H7 (cell line): Measurements from ENCODE around the gene CFAP20. TPM values are rescaled to one million over a fixed set of nuclear protein-coding genes. Genes with fewer than 3 reads are reported as not detected.
"Not testable (repeated sequence)": the region's sequence is repeated elsewhere in the genome, so short reads cannot be mapped to it uniquely, and the experiment has no call there.

Source experiments
- DNase-seq: peaks from one replicate; pipeline ENCODE4 v3.0.0; 2012
- H3K27me3 ChIP-seq: 2 replicates; pipeline ENCODE4 v1.6.0; 2011; ENCODE audit warnings: mild to moderate bottlenecking, low read length; ENCODE audit not compliant: control insufficient read depth, insufficient read depth
- H3K36me3 ChIP-seq: replicated peaks from 2 replicates; pipeline ENCODE4 v1.5.1; 2011; ENCODE audit warnings: low read length; ENCODE audit not compliant: control insufficient read depth, insufficient read depth
- H3K4me3 ChIP-seq: 2 replicates; pipeline ENCODE4 v1.5.1; 2011; ENCODE audit warnings: low read depth, mild to moderate bottlenecking, control low read depth, low read length, moderate library complexity; ENCODE audit not compliant: insufficient read depth
- total RNA-seq: library from RNA; depleted of rRNA; stranded (reverse); fragments of >200 nt; shearing (Covaris generic); gene quantifications from 2 replicates; pipeline ENCODE4 v1.2.3, GENCODE V29; 2014

Gene CFAP20
- total RNA-seq, 1 experiment from 2014 or later = 67.0 TPM

DNA sequence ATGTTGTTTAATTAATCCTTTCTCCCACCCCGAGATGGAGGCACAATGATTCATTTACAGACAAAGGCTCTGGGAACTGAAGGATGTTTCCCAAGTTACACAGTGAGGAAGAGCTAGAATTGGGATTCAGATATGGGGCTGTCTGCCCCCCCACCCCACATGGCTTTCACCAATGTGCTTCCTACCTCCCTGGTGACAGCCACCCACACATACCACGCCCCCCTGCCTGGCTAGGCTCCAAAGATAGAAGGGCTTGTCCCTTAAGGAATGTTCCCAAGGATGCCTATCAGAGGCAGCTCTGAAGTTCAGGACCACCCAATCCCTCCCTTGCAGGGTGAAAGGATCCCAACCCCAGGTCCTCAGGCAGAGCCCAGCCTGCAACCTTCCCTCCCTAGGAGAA lies 32.9 kb downstream of the CFAP20 start:
- DNase-seq = no peak
- no peaks in the 10 kb centered on the region; the same call in 1 of the 2 replicates for H3K27me3 ChIP-seq
- no peak overlapping the region for H3K4me3 ChIP-seq
- no peaks in the 10 kb centered on the region for H3K36me3 ChIP-seq

DNA sequence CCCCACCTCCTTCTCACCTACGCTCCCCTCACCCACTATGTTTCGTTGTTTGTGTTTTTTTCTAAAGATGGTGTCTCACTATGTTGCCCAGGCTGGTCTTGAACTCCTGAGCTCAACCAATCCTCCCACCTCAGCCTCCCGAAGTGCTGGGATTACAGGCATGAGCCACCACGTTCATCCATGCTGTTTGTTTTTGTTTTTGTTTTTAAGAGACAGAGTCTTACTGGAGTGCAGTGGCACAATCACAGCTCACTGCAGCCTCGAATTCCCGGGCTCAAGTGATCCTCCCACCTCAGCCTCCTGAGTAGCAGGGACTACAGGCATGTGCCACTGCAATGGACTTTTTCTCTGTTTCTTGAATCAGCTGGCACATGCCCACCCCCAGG lies 33.6 kb downstream of the CFAP20 start:
- not testable (repeated sequence) for DNase-seq, H3K27me3 ChIP-seq, H3K4me3 ChIP-seq, H3K36me3 ChIP-seq

DNA sequence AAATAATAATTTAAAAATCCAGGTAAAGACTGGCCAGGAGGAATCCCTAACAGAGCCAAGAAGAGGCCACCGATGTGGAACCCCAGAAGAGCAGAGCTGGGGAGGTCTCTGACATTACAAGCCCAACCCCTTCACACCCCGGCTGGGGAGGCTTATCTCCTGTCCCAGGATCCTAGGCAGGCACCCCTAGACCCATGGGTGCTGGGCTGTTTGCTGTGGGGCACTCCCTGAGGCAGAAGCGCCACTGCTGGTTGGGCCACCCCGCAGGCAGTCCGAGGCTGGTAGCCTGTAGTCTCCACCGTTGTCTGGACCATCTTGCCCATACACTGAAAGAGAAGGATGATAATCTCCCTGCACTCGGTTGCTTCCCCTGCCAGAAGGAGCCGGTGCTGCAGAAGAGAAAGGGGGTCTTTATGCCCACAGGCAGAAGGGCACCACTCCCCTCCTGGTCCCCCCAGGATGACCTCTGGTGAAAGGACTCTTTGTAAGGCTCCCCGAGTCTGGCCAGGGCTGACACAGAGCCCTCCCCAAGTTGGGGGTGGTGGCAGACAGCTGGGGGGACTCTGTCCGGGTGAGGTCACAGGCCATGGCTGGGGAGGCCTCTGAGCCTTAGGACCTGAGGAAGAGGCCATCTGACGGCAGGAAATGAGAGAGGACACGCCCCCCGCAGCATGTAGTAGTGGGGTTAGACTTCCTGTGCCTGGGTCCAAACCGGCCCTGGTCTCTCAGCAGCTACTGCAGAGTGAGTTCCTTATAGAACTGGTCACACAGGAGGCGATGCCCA lies 34.2 kb downstream of the CFAP20 start:
- Histone ChIP-seq H3K4me3 (no peak overlapping the region), H3K36me3 (no peaks in the 10 kb centered on the region), H3K27me3 (no peaks in the 10 kb centered on the region; the same call in 1 of the 2 replicates)
- peak; percentile 33 for DNase-seq

DNA sequence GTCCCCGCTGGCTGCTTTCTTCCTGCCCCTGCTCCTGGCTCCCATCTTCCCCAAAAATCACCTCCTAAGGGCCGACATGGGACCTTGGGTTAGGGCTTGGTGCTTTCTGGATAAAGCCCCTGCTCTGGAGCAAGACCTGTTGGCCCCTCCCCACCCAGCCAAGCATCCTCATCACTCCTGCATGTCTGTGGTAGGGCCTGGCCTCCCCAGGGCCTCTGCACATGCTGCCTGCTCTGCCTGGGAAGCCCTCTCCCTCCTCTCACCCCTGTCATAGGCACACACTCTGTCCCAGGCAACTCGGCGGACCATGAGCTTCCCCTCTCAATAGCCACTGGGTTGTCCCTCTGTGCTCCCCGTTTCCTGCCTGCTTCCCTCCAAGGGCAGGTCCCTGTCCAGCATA lies 35.2 kb downstream of the CFAP20 start:
- Histone ChIP-seq H3K4me3 (no peak overlapping the region), H3K27me3 (no peaks in the 10 kb centered on the region; the same call in 1 of the 2 replicates), H3K36me3 (no peaks in the 10 kb centered on the region)
- DNase-seq = no peak

DNA sequence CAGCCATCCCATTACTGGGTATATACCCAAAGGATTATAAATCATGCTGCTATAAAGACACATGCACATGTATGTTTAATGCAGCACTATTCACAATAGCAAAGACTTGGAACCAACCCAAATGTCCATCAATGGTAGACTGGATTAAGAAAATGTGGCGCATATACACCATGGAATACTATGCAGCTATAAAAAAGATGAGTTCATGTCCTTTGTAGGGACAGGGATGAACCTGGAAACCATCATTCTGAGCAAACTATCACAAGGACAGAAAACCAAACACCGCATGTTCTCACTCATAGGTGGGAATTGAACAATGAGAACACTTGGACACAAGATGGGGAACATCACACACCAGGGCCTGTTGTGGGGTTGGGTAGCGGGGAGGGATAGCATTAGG lies 38.8 kb downstream of the CFAP20 start:
- DNase-seq, H3K36me3 ChIP-seq, H3K27me3 ChIP-seq, H3K4me3 ChIP-seq: not testable (repeated sequence)

DNA sequence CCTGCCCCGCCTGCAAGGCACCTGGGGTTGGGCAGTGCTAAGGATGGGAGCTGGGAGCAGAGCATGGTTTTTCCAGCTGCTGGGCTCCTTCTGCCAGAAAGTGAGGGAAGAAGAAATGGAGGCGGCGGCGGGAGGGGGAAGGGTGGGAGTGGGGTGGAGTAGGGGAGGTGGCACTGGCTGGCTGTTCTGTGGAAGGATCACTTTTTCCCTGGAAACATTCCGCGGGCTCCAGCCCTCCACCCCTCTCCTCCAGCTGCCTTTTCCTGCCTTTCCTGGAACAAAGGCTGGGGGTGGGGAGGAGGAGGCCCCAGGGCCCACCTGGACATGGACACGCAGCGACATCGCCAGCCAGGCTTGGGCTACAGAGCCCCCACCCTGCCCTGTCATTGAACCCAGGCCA lies 41.1 kb downstream of the CFAP20 start:
- H3K36me3 ChIP-seq = no peaks in the 10 kb centered on the region
- H3K4me3 ChIP-seq = no peak overlapping the region
- DNase-seq = peak; percentile 69
- H3K27me3 ChIP-seq = no peaks in the 10 kb centered on the region

DNA sequence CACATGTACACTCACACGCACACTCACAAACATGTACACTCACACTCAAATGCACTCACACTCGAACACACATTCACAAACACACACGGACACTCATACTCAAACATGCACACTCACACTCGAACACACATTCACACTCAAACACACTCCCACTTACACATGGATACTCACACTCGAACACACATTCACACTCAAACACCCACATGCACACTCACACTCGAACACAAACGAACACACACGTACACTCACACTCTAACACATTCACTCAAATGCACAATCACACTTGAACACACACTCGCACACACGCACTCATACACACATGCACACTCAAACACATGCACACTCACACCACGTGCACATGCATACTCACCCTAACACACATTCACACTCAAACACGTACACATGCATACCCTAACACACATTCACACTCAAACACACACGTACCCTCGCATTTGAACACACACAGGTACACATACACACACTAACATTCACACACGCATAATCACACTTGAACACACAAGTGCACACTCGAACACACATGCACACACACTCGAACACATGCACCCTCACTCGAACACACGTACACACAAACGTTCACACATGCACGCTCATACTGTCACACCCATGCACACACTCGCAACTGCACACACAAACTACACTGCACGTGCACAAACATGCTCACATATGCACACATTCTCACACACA lies 41.8 kb downstream of the CFAP20 start:
- DNase-seq = no peak
- H3K36me3 ChIP-seq = no peaks in the 10 kb centered on the region
- H3K4me3 ChIP-seq = no peak overlapping the region
- H3K27me3 ChIP-seq = no peaks in the 10 kb centered on the region

DNA sequence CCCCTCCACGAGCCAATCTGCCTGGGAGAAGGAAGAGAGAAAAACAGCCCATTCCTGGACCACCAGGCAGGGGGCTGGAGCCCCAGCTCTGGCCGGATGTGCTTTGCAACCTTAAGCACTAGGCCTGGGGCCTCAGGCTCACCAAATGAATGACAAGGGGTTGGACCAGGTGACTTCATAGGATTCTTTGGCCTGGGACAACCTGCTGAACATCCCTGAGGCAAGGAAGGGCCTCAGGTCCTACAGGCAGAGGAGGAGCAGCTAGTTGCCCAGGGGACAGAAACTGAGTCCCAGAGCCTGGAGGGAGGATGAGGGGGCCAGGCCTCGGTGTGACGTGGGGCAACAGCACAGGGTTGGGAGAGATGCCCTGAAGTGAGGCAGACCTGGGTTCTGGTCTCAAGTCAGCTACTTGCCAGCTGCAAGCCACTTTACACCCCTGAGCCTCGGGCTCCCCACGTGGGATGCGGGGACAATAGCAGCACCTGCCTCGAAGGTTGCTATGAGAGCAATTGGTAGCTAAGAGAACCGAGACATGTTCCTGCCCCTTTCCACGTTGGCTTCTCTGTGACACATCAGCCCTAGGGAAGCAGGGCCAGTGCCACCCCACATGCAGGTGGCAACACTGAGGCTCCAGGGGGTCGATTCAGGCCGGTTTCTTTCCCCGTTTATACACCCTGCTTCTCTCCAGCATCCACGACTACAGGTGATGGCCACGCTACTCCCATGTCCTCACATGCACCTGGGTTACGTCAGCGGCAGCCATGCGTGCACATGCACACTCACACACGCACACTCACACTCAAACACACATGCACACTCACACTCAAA lies 42.6 kb downstream of the CFAP20 start:
- no peak for DNase-seq
- H3K27me3 ChIP-seq = no peaks in the 10 kb centered on the region
- no peak overlapping the region for H3K4me3 ChIP-seq
- H3K36me3 ChIP-seq = no peaks in the 10 kb centered on the region

DNA sequence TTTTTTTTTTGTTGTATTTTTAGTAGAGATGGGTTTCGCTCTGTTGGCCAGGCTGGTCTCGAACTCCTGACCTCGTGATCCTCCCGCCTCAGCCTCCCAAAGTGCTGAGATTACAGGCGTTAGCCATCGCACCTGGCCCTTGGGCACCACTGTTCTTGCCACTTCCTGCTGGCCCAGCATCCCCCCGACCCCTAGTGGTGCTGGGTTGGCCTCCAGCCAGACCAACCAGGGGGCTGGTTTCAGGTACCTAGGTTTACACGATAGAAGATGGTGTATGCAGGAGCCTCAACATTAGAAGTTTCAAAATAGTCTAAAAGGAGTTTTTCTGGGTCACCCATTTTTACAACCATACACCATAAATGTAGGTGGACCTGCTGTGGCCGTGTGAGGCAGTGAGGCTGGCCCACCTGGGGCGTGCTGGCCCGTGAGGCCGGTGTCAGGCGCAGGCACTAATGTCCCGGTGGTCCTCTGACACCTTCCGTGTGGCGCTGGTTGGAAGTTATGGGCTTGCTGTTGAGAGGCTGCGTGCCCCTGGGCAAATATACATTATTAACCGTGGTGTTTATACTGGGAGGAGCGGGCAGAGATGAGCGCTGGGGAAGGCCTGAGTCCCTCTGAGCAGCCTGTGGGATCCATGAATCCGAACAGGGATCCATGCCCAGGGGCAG lies 43.5 kb downstream of the CFAP20 start:
- H3K4me3 ChIP-seq = no peak overlapping the region
- H3K36me3 ChIP-seq = no peaks in the 10 kb centered on the region
- H3K27me3 ChIP-seq = no peaks in the 10 kb centered on the region
- DNase-seq = no peak

DNA sequence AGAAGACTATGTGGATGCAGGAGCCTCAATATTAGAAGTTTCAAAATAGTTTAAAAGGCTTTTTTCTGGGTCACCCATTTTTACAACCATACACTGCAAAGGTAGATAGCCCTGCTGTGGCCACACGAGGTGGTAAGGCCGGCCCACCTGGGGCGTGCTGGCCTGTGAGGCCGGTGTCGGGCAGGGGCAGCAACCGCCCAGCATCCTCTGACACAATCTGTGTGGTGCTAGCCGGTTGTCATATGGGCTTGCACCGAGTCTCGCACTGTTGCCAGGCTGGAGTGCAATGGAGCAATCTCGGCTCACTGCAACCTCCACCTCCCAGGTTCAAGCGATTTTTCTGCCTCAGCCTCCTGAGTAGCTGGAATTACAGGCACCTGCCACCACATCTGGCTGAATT lies 44.0 kb downstream of the CFAP20 start:
- DNase-seq = no peak
- Histone ChIP-seq H3K36me3 (no peaks in the 10 kb centered on the region), H3K27me3 (no peaks in the 10 kb centered on the region), H3K4me3 (no peak overlapping the region)

DNA sequence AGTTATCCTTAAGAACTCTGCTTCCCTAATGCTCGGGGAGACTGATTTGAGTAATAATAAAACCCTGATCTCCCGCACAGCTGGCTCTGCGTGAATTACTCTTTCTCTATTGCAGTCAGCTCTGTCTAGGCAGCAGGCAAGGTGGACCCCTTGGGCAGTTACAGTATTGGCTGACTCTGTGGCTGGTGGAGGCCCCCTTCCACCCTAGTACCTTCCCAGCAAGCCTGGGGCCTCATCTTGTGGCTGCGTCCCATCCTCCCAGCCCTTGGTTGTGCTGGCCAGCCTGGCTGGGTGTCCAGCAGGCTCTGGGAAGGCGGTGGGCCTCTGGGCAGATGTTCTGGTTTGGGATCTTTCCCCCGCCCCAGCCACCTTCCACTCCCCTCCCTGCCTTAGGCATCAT lies 44.5 kb downstream of the CFAP20 start:
- no peaks in the 10 kb centered on the region for H3K36me3 ChIP-seq
- H3K27me3 ChIP-seq = no peaks in the 10 kb centered on the region
- DNase-seq = no peak
- no peak overlapping the region for H3K4me3 ChIP-seq

DNA sequence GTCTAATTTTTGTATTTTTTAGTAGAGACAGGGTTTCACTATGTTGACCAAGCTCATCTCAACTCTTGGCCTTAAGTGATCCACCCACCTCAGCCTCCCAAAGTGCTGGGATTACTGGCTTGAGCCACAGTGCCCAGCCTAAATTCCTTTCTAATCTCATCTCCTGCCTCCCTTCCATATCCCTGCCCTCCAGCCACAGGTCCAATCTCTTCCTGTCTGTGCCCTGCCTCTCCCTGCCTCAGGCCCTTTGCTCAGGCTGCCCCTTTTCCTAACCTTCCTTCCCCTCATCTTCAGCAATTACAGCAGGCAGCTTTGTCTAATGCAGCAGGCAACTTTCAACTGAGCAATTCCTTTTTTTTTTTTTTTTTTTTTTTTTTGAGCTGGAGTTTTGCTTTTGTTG lies 46.8 kb downstream of the CFAP20 start:
- H3K4me3 ChIP-seq = no peak overlapping the region
- no peak for DNase-seq
- H3K36me3 ChIP-seq = no peaks in the 10 kb centered on the region
- no peaks in the 10 kb centered on the region for H3K27me3 ChIP-seq

DNA sequence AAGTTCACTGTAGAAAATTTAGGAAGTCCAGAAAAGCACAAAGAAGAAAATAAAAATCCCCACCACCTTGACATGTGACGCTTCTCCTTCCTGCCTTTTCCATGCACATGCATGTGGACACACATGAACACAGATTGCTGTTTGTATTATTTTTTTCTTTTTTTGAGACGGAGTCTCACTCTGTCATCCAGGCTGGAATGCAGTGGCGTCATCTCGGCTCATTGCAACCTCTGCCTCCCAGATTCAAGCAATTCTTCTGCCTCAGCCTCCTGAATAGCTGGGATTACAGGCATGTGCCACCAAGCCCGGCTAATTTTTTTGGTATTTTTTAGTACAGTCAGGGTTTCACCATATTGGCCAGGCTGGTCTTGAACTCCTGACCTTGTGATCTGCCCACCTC lies 48.5 kb downstream of the CFAP20 start:
- H3K36me3 ChIP-seq, H3K4me3 ChIP-seq, H3K27me3 ChIP-seq, DNase-seq: not testable (repeated sequence)

DNA sequence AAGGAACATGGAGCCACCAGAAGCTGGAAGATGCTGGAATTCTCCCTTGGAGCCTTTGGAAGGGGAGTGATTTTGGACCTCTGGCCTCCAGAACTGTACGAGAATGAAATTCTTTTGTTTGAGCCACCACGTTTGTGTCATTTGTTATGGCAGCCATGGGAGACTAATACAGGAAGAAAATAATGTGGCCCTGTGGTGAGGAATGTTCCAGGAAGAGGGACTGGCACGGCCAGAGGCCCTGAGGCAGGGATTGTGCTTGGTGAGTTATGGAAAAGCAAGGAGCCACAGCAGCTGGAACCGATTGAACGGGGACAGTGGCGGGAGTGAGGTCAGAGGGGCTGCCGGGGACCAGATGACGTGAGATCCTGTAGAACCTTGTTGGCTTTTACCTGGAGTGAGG lies 51.4 kb downstream of the CFAP20 start:
- no peak overlapping the region for H3K4me3 ChIP-seq
- H3K36me3 ChIP-seq = no peaks in the 10 kb centered on the region
- H3K27me3 ChIP-seq = no peaks in the 10 kb centered on the region
- no peak for DNase-seq
